Liver (tissue), 3 donors: ENCODE results near the gene C14orf93.

ENCODE experiments used
- EGR1 ChIP-seq, 2 donors: IDR thresholded peaks; 2 replicates each; pipeline ENCODE4 v1.6.1; 2016 to 2018; ENCODE audit warnings: antibody characterized with exemption in 2 of 2, low read depth in 2 of 2
- FOXA1 ChIP-seq: IDR thresholded peaks from 2 replicates; pipeline ENCODE4 v1.6.1; 2016; ENCODE audit warnings: antibody characterized with exemption
- JUND ChIP-seq, 2 donors: IDR thresholded peaks; 2 replicates each; pipeline ENCODE4 v1.6.1; 2016; ENCODE audit warnings: antibody characterized with exemption in 2 of 2
- RAD21 ChIP-seq, 2 donors: IDR thresholded peaks; 2 replicates each; pipeline ENCODE4 v1.6.1; 2016; ENCODE audit warnings: antibody characterized with exemption in 2 of 2, mild to moderate bottlenecking in 2 of 2
- TF ChIP-seq, protein P1 (sequence below): IDR thresholded peaks from 2 replicates; pipeline ENCODE4 v1.6.1; 2016; ENCODE audit warnings: antibody characterized with exemption
- TF ChIP-seq, protein P2 (sequence below): fragments of 150-350 bp; IDR thresholded peaks from 2 replicates; pipeline ENCODE4 v1.5.1; 2017; ENCODE audit warnings: improper control_type of control experiment, low read depth, low read length; ENCODE audit not compliant: missing input control
- TF ChIP-seq, protein P3 (sequence below): IDR thresholded peaks from 2 replicates; pipeline ENCODE4 v1.6.1; 2016; ENCODE audit warnings: antibody characterized with exemption, mild to moderate bottlenecking
- donor health status: healthy.
- donor health status: healthy.

DNA sequence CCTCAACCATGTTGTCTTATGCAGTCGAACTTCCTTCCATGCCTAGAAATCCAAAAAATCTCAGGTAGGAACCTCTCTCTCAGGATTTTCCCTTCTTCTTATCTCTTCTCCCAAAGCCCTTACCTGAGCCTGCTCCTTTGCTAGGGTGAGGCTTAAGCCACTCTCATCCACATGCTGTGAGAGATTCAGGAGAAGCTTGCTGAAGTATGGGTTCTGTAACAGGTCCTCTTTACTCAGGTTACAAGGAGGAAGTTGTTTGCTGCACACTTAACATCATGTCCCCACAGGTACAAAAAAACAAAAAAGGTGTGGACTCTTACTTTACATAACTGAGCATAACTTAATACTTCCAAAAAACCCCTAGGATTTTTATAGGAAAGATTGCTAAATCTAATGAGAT lies 57.5 kb downstream of the C14orf93 start:
- TF ChIP-seq FOXA1 (no peak), EGR1 (IDR thresholded peaks at IDR 0.05; ENCODE audit: low read depth in 2 of 2) (no peak), JUND (IDR thresholded peaks at IDR 0.05) (no peak), RAD21 (IDR thresholded peaks at IDR 0.05) (no peak)
- TF ChIP-seq, protein P1, sequence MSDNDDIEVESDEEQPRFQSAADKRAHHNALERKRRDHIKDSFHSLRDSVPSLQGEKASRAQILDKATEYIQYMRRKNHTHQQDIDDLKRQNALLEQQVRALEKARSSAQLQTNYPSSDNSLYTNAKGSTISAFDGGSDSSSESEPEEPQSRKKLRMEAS: no peak
- TF ChIP-seq, protein P2, sequence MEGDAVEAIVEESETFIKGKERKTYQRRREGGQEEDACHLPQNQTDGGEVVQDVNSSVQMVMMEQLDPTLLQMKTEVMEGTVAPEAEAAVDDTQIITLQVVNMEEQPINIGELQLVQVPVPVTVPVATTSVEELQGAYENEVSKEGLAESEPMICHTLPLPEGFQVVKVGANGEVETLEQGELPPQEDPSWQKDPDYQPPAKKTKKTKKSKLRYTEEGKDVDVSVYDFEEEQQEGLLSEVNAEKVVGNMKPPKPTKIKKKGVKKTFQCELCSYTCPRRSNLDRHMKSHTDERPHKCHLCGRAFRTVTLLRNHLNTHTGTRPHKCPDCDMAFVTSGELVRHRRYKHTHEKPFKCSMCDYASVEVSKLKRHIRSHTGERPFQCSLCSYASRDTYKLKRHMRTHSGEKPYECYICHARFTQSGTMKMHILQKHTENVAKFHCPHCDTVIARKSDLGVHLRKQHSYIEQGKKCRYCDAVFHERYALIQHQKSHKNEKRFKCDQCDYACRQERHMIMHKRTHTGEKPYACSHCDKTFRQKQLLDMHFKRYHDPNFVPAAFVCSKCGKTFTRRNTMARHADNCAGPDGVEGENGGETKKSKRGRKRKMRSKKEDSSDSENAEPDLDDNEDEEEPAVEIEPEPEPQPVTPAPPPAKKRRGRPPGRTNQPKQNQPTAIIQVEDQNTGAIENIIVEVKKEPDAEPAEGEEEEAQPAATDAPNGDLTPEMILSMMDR: no peak
- TF ChIP-seq, protein P3, sequence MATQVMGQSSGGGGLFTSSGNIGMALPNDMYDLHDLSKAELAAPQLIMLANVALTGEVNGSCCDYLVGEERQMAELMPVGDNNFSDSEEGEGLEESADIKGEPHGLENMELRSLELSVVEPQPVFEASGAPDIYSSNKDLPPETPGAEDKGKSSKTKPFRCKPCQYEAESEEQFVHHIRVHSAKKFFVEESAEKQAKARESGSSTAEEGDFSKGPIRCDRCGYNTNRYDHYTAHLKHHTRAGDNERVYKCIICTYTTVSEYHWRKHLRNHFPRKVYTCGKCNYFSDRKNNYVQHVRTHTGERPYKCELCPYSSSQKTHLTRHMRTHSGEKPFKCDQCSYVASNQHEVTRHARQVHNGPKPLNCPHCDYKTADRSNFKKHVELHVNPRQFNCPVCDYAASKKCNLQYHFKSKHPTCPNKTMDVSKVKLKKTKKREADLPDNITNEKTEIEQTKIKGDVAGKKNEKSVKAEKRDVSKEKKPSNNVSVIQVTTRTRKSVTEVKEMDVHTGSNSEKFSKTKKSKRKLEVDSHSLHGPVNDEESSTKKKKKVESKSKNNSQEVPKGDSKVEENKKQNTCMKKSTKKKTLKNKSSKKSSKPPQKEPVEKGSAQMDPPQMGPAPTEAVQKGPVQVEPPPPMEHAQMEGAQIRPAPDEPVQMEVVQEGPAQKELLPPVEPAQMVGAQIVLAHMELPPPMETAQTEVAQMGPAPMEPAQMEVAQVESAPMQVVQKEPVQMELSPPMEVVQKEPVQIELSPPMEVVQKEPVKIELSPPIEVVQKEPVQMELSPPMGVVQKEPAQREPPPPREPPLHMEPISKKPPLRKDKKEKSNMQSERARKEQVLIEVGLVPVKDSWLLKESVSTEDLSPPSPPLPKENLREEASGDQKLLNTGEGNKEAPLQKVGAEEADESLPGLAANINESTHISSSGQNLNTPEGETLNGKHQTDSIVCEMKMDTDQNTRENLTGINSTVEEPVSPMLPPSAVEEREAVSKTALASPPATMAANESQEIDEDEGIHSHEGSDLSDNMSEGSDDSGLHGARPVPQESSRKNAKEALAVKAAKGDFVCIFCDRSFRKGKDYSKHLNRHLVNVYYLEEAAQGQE: no peak
